Suprapubic skin (tissue), 4 donors: ENCODE measurements around the gene ERI3. TPM values are rescaled to one million over a fixed set of nuclear protein-coding genes. Genes with fewer than 3 reads are reported as not detected.

Experiments used
- DNase-seq, 2 donors: peaks; one replicate each; pipeline ENCODE4 v3.0.0-alpha.2; 2019; ENCODE audit warnings: low spot score in 2 of 2
- H3K27ac ChIP-seq: fragments of 200-600 bp; sonication (generic); one replicate; pipeline ENCODE4 v1.5.1; 2019
- H3K27me3 ChIP-seq: fragments of 200-600 bp; sonication (generic); one replicate; pipeline ENCODE4 v1.5.1; 2019
- H3K36me3 ChIP-seq: fragments of 200-600 bp; sonication (generic); one replicate; pipeline ENCODE4 v1.5.1; 2019
- H3K4me1 ChIP-seq: fragments of 200-600 bp; sonication (generic); one replicate; pipeline ENCODE4 v1.5.1; 2019
- H3K4me3 ChIP-seq: fragments of 200-600 bp; sonication (generic); one replicate; pipeline ENCODE4 v1.5.1; 2019; ENCODE audit warnings: mild to moderate bottlenecking
- H3K9me3 ChIP-seq: fragments of 200-600 bp; sonication (generic); one replicate; pipeline ENCODE4 v1.5.1; 2019
- EP300 ChIP-seq: sonication (generic); formaldehyde crosslinking; IDR thresholded peaks from one replicate; pipeline ENCODE4 v1.6.1; 2017; ENCODE audit warnings: antibody characterized with exemption
- POLR2A ChIP-seq, 2 donors: fragments of 450-650 bp; IDR thresholded peaks; one replicate each; pipeline ENCODE4 v1.6.1; 2017; ENCODE audit warnings: antibody characterized with exemption in 2 of 2, mild to moderate bottlenecking in 2 of 2, moderate library complexity in 2 of 2
- POLR2AphosphoS5 ChIP-seq, 3 donors: sonication (generic); formaldehyde crosslinking; IDR thresholded peaks; one replicate each; pipeline ENCODE4 v1.6.1; 2017; ENCODE audit warnings: antibody characterized with exemption in 3 of 3
- WGBS: methylation state at CpG from one replicate; pipeline ENCODE4 v1.1.5; 2018; 5-methylcytosine and 5-hydroxymethylcytosine counted together
- total RNA-seq, 4 donors: library from RNA; depleted of rRNA; stranded (reverse); fragments of >200 nt; gene quantifications; one replicate each; pipeline ENCODE4 v1.1.0, GENCODE V29; 2016
- TF ChIP-seq, protein P1 (sequence below), 2 donors: fragments of 200-600 bp in 1 of 2; fragments of 450-650 bp in 1 of 2; sonication (generic) in 1 of 2; IDR thresholded peaks; one replicate each; pipeline ENCODE4 v1.5.1; 2016 to 2019; ENCODE audit warnings: antibody characterized with exemption in 2 of 2, mild to moderate bottlenecking in 1 of 2, moderate library complexity in 1 of 2

Gene ERI3
- total RNA-seq, 4 donors from 2014 or later = 23.3 to 33.4 (median 31.0) TPM

- Histone ChIP-seq H3K27ac (no peak overlapping the region), H3K27me3 (no peaks in the 10 kb centered on the region)
These were observed 7.8 kb downstream of the ERI3 start for GRCh38 chr1:44347280-44347679.

GRCh38 chr1:44346878-44347277 is 8.2 kb downstream of the ERI3 start:
- no peak overlapping the region for H3K27ac ChIP-seq
- WGBS = 90% methylated on average over 6 of the region's 6 CpGs
- DNase-seq = no peak
- peaks cover 15% of the 10 kb centered on the region for H3K4me1 ChIP-seq
- H3K27me3 ChIP-seq = no peaks in the 10 kb centered on the region
- peaks cover 4% of the 10 kb centered on the region for H3K36me3 ChIP-seq
- H3K9me3 ChIP-seq = no peaks in the 10 kb centered on the region
- no peak for TF ChIP-seq POLR2AphosphoS5 (IDR thresholded peaks at IDR 0.05)
- no peak for TF ChIP-seq POLR2A (IDR thresholded peaks at IDR 0.05)
- TF ChIP-seq, protein P1, sequence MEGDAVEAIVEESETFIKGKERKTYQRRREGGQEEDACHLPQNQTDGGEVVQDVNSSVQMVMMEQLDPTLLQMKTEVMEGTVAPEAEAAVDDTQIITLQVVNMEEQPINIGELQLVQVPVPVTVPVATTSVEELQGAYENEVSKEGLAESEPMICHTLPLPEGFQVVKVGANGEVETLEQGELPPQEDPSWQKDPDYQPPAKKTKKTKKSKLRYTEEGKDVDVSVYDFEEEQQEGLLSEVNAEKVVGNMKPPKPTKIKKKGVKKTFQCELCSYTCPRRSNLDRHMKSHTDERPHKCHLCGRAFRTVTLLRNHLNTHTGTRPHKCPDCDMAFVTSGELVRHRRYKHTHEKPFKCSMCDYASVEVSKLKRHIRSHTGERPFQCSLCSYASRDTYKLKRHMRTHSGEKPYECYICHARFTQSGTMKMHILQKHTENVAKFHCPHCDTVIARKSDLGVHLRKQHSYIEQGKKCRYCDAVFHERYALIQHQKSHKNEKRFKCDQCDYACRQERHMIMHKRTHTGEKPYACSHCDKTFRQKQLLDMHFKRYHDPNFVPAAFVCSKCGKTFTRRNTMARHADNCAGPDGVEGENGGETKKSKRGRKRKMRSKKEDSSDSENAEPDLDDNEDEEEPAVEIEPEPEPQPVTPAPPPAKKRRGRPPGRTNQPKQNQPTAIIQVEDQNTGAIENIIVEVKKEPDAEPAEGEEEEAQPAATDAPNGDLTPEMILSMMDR (IDR thresholded peaks at IDR 0.05) = no peak
- TF ChIP-seq EP300 = no peak
- no peak overlapping the region for H3K4me3 ChIP-seq

More at GRCh38 chr1:44347280-44347679, 7.8 kb downstream of the ERI3 start:
- H3K4me3 ChIP-seq = no peak overlapping the region
- H3K4me1 ChIP-seq = peaks cover 15% of the 10 kb centered on the region
- H3K9me3 ChIP-seq = no peaks in the 10 kb centered on the region
- DNase-seq = no peak
- TF ChIP-seq POLR2AphosphoS5 (IDR thresholded peaks at IDR 0.05) (no peak), EP300 (no peak), POLR2A (IDR thresholded peaks at IDR 0.05) (no peak)
- TF ChIP-seq, protein P1 (IDR thresholded peaks at IDR 0.05) = no peak
- H3K36me3 ChIP-seq = peaks cover 4% of the 10 kb centered on the region
- WGBS = 49% methylated on average over 4 of the region's 4 CpGs

DNA sequence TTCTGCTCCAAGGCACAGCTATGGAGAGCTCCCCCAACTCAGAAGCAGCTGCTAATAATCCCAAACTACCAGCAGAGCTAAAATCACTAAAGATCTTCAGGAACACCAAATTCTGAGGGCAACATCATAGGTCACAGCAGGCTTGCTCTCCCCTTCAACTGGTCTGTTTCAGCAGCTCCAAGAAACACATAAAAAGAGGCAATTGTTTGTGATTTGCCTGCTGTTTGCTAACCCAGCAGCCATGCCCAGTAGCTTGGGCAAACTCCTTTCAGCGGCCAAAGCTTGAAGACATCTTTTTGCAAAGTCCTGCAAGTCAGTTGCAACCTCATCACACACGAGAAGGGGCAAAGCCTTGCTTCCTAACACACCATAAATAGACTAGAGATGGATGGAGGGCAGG is 8.9 kb downstream of the ERI3 start:
- Histone ChIP-seq H3K9me3 (no peaks in the 10 kb centered on the region), H3K36me3 (peaks cover 4% of the 10 kb centered on the region), H3K27ac (no peak overlapping the region), H3K4me1 (peaks cover 15% of the 10 kb centered on the region), H3K27me3 (no peaks in the 10 kb centered on the region), H3K4me3 (no peak overlapping the region)
- 68% methylated on average over 2 of the region's 2 CpGs for WGBS
- DNase-seq = no peak
- TF ChIP-seq POLR2AphosphoS5 (IDR thresholded peaks at IDR 0.05) (no peak), EP300 (no peak), POLR2A (IDR thresholded peaks at IDR 0.05) (no peak)
- TF ChIP-seq, protein P1 (IDR thresholded peaks at IDR 0.05) = no peak

DNA sequence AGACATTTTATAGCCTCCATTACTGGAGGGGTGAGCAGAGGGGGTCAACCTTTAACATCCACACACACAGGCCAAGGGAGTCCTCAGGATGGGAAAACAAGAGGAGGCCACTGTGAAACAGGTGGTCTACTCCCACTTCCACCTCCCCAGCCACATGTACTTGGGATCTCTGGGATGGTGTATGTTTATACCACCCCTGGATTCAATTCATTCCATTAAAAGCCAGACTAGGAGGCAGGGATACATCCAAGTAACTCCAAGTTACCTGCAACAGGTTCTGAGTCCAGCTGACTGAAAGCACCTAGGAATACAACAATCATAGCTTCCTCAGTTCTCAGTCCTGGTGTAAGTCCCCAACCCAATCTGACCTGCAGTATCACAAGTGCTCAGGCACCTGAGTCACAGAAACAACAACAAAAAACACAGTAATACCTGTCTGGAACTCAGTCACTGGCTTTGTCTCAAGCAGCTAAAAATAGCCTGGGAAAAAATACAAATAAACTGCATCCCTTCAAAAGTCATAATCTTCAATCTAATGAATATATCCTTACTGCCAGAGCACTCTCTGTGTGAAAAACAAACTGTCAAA is 9.8 kb downstream of the ERI3 start:
- H3K9me3 ChIP-seq = no peaks in the 10 kb centered on the region
- H3K27ac ChIP-seq = no peak overlapping the region
- H3K36me3 ChIP-seq = peaks cover 3% of the 10 kb centered on the region
- TF ChIP-seq, protein P1 (IDR thresholded peaks at IDR 0.05) = no peak
- TF ChIP-seq POLR2AphosphoS5 (IDR thresholded peaks at IDR 0.05) (no peak), POLR2A (IDR thresholded peaks at IDR 0.05) (no peak), EP300 (no peak)
- H3K4me1 ChIP-seq = peaks cover 15% of the 10 kb centered on the region
- DNase-seq = no peak
- no peak overlapping the region for H3K4me3 ChIP-seq
- no peaks in the 10 kb centered on the region for H3K27me3 ChIP-seq

DNA sequence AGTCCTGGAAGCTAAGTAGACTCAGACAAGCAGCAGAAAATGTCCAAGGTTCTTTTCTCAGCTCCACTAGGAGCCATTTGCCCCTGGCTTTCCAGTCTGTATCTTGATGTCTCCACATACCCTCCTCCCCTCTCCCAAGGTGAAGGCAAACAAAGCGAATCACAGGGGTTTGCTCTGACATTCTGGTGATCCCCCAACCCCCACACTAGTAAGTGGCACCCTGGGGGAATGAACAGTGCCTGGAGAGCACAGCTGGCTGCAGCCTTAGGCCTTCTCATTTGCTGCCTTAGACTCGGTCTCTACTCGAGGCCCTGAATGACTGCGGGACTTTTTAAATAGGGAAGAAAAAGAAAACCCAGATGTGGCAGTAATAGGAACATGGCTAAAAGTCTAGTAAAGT is 15.3 kb downstream of the ERI3 start:
- no peaks in the 10 kb centered on the region for H3K27me3 ChIP-seq
- no peaks in the 10 kb centered on the region for H3K4me1 ChIP-seq
- no peaks in the 10 kb centered on the region for H3K9me3 ChIP-seq
- DNase-seq = no peak
- H3K36me3 ChIP-seq = peaks cover 36% of the 10 kb centered on the region
- TF ChIP-seq, protein P1 (IDR thresholded peaks at IDR 0.05) = no peak
- TF ChIP-seq POLR2A (IDR thresholded peaks at IDR 0.05) (no peak), POLR2AphosphoS5 (IDR thresholded peaks at IDR 0.05) (no peak), EP300 (no peak)
- 87% methylated on average over 4 of the region's 4 CpGs for WGBS
- H3K4me3 ChIP-seq = no peak overlapping the region
- H3K27ac ChIP-seq = no peak overlapping the region
